GM12801 (cell line): ENCODE measurements around the gene ZC3HAV1.

ENCODE experiments used
- TF ChIP-seq, protein P1 (sequence below): IDR thresholded peaks from one replicate; pipeline ENCODE4 v1.5.1; 2011; ENCODE audit warnings: control low read depth; ENCODE audit not compliant: insufficient read length; ENCODE audit errors: extremely low read depth

Gene ZC3HAV1

DNA sequence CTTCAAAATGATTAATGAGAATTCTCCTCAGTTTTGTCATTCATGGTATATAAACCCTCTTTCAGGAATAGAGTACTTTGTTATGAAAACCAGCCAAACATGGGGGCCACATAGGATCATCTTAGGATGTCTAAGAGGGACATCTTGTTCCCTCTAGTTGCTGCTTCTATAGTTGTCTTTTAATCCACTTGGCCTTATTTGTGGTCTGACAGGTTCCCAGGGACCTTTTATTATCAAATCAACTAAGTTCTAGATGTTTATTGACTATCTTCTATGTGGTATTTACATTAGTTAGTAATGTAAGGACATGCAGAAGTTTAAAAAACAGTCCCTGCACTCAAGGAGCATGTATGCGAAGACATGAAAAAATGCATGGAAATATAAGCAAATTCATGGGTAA lies 1.6 kb upstream of the ZC3HAV1 start:
- TF ChIP-seq, protein P1, sequence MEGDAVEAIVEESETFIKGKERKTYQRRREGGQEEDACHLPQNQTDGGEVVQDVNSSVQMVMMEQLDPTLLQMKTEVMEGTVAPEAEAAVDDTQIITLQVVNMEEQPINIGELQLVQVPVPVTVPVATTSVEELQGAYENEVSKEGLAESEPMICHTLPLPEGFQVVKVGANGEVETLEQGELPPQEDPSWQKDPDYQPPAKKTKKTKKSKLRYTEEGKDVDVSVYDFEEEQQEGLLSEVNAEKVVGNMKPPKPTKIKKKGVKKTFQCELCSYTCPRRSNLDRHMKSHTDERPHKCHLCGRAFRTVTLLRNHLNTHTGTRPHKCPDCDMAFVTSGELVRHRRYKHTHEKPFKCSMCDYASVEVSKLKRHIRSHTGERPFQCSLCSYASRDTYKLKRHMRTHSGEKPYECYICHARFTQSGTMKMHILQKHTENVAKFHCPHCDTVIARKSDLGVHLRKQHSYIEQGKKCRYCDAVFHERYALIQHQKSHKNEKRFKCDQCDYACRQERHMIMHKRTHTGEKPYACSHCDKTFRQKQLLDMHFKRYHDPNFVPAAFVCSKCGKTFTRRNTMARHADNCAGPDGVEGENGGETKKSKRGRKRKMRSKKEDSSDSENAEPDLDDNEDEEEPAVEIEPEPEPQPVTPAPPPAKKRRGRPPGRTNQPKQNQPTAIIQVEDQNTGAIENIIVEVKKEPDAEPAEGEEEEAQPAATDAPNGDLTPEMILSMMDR: no peak

DNA sequence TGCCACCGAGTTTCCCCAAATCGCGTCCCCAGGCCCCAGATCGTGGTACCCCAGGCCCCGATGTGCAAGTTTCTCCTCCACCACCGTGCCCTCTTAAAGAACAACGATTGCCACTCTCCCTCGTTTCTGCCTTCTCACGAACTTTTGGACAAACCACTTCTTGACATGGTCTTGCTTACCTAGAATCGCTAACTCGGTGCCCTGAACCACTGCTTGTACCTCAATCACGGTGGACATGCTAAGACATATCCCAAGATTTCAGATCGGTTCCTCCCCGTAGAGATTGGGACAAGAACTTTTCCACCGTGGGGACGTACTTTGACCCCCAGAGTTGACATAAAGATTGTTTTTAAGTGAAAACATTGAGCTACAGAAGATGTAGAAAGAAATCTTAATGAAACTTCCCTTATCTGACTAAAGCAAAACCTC lies 477 bp upstream of the ZC3HAV1 start:
- TF ChIP-seq, protein P1: no peak

DNA sequence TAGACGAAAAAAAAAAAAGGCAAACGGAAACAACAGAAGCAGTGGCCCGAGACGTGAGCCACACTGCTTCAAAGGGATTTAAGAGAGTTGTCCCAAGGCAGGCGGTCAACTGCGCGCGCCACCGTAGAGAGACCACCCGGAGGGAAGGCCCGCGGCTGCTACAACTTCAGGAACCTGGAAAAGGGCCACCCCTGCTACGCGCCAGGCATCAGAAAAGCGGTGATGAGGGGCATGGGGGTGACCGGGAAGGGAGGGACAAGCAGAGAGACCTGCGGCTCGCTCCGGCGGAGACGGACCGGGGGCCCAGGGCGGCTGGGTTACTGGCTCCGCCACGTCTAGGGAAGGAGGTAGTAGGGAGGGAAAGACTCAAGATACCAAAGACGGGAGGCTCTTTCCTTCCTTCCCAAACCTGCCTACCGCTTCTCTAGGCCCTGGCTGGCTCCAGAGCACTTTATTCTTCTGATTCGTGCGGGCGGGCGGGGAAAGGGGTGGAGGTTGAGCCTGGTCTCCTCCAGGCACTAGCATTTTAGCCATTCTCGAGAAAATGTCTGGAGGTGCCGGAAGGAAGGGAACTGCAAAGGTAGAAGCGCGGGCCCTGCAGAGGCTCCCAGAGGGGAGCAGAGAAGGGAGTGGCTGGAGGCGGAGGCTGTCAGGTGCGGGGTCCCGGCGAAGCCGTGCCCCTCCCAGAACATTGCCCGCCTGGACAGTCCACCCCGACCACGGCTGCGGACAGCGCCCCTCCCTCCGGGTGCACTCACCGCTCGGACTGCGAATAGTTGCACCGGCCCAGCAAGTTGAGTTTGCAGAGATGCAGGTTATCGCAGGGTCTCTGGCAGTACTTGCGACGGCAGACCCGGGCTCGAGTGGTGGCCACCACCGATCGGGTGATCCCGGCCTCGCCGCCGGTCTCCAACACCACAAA lies 993 bp downstream of the ZC3HAV1 start:
- TF ChIP-seq, protein P1: no peak

DNA sequence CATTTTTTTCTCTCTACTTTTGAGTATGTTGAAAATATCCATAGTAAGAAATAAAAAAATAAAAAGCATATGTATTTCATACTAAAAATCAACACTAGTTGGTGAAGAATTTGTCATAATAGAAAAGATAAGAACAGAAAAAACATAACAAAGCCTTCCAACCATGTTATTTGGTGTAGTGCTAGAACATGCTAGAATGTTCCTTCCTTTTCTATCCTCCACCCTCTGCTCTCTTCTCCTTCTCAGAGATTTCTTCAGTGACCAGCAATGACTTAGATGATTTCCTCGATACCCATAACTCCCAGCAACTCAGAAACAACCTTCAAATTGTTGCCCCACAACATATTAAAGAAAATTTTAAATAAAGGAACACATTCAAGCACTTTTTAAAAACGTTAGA lies 2.6 kb downstream of the ZC3HAV1 start:
- TF ChIP-seq, protein P1: no peak

DNA sequence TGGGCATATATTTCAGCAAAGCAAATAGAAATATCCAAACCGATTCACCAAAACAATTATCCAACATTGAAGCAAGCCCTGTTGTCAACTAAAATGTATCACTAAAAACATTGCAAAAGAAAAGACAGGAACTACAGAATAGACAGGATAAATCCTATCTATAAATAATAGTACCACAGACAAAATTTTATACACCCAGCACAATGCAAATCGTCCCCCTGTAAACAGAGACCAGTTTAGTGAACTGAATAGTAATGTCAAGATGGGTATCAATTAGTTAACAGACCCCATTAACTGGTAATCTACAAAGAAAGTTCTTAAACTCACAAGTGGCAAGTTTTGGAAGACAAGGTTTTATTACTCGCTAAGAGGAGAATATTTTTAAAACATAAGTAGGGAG lies 4.0 kb downstream of the ZC3HAV1 start:
- TF ChIP-seq, protein P1: no peak

DNA sequence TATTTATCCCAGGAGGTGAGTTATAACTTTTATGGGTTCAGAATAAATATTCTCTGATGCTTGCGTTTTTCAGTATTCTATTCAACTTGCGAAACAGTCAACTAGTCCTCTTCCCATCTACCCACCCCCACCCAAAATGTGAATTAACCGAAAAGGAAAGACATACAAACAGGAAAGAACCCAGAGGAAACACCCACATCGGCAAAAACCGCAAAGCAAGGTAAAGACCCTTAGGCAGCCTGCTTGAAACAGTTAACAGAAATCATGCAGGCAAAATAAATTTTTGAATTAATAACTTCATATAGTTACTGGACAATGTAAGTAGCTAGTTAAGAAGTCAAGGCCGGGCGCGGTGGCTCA lies 5.4 kb downstream of the ZC3HAV1 start:
- TF ChIP-seq, protein P1: no peak

DNA sequence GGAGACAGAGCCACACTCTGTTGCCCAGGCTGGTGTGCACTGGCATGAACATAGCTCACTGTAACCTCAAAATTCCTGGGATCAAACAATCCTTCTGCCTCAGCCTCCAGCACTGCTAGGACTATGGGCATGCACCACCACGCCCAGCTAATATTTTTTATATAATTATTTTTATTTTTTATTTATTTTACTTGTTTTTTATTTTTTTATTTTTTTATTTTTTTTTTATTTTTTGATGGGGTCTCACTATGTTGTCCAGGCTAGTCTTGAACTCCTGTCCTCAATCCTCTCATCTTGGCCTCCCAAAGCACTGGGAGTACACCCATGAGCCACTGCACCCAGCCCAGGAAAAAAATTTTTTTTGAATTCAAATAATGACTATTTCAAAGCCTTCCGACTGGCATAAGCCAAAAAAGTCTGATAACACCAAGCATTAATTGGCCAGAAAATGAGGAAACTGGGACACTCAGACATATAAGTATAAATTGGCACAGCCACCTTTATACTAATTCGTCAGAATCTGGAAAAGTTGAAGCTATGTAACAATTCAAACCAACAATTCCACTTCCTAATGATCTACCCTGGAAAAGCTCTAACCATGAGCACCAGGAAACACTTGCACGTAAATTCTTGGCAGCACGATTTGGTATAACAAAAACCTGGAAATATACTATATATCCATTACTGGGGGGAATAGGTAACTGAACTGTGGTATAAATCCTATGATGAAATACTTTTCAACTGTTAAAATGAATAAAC lies 6.3 kb downstream of the ZC3HAV1 start:
- TF ChIP-seq, protein P1: no peak
